HepG2 (cell line): Measurements from ENCODE around the gene MS4A6A.

Source experiments
- CTCF ChIP-seq: sonication (generic); formaldehyde crosslinking; IDR thresholded peaks from 2 replicates; pipeline ENCODE4 v1.5.0; 2020; ENCODE audit warnings: mild to moderate bottlenecking, missing genetic modification reagents, moderate library complexity
- MAX ChIP-seq: IDR thresholded peaks from 2 replicates; pipeline ENCODE4 v1.6.1; 2012; ENCODE audit warnings: inconsistent platforms
- MLX ChIP-seq: IDR thresholded peaks from 2 replicates; pipeline ENCODE4 v1.6.1; 2016
- MYC ChIP-seq: sonication (generic); formaldehyde crosslinking; IDR thresholded peaks from 2 replicates; pipeline ENCODE4 v1.9.0; 2021; ENCODE audit warnings: missing genetic modification reagents, borderline replicate concordance
- POLR2A ChIP-seq, 2 experiments: IDR thresholded peaks; 2 replicates each; pipeline ENCODE4 v1.6.1; 2011; ENCODE audit warnings: low read depth in 2 of 2, low read length in 2 of 2, mild to moderate bottlenecking in 1 of 2, moderate library complexity in 1 of 2; ENCODE audit not compliant: insufficient read depth in 1 of 2
- REL ChIP-seq: sonication (generic); formaldehyde crosslinking; conservative IDR thresholded peaks from 2 replicates; pipeline ENCODE4 v1.8.0; 2022; ENCODE audit warnings: mild to moderate bottlenecking, missing genetic modification reagents, moderate library complexity
- RELA ChIP-seq: sonication (generic); formaldehyde crosslinking; IDR thresholded peaks from 2 replicates; pipeline ENCODE4 v1.4.0; 2020; ENCODE audit warnings: missing genetic modification reagents
- RFXAP ChIP-seq: sonication (generic); formaldehyde crosslinking; IDR thresholded peaks from 2 replicates; pipeline ENCODE4 v1.4.0; 2020; ENCODE audit warnings: missing genetic modification reagents, borderline replicate concordance
- SP1 ChIP-seq, 2 experiments: fragments of 450-650 bp in 1 of 2; sonication (generic) in 1 of 2; formaldehyde crosslinking in 1 of 2; IDR thresholded peaks; 2 replicates each; pipeline versions ENCODE4 v1.4.0 to v1.6.1; 2016 to 2020; ENCODE audit warnings: missing genetic modification reagents in 1 of 2
- TCF7L2 ChIP-seq: IDR thresholded peaks from 2 replicates; pipeline ENCODE4 v1.6.1; 2011; ENCODE audit warnings: mild to moderate bottlenecking, low read depth, low read length, moderate library complexity
- TMF1 ChIP-seq: sonication (generic); formaldehyde crosslinking; IDR thresholded peaks from 2 replicates; pipeline ENCODE4 v1.8.1; 2022; ENCODE audit warnings: low read depth, missing genetic modification reagents
- ZBTB34 ChIP-seq: sonication (generic); formaldehyde crosslinking; IDR thresholded peaks from 2 replicates; pipeline ENCODE4 v1.8.0; 2022; ENCODE audit warnings: mild to moderate bottlenecking, missing genetic modification reagents

- TF ChIP-seq ZBTB34 = no peak
- TF ChIP-seq MLX (CRISPR knock-in tag) = no peak
- TF ChIP-seq TMF1 (CRISPR knock-in tag) = no peak
- no peak for TF ChIP-seq SP1 (IDR thresholded peaks at IDR 0.05)
- TF ChIP-seq SP1 (CRISPR knock-in tag; IDR thresholded peaks at IDR 0.05) = no peak
- TF ChIP-seq RELA = no peak
- TF ChIP-seq TCF7L2 = no peak
- TF ChIP-seq RFXAP (CRISPR knock-in tag) = no peak
- no peak for TF ChIP-seq REL
- no peak for TF ChIP-seq POLR2A (IDR thresholded peaks at IDR 0.05; ENCODE audit: insufficient read depth in 1 of 2, low read depth in 2 of 2, low read length in 2 of 2)
- TF ChIP-seq MYC (CRISPR knock-in tag) = no peak
- TF ChIP-seq CTCF (CRISPR knock-in tag) = no peak
- TF ChIP-seq MAX = no peak
Measured at GRCh38 chr11:60161766-60162165, 21.1 kb downstream of the MS4A6A start.
